Upper lobe of left lung (tissue), 4 donors: Measurements from ENCODE around the gene MBIP.

Source experiments
- CTCF ChIP-seq, 6 experiments: fragments of 450-650 bp in 4 of 6; fragments of 200-600 bp in 2 of 6; sonication (generic) in 2 of 6; IDR thresholded peaks; one replicate each; pipeline ENCODE4 v1.5.1; 2016 to 2019; ENCODE audit warnings: antibody characterized with exemption in 6 of 6
- POLR2AphosphoS5 ChIP-seq, 2 donors: sonication (generic); formaldehyde crosslinking; IDR thresholded peaks; one replicate each; pipeline ENCODE4 v1.5.1; 2017; ENCODE audit warnings: antibody characterized with exemption in 2 of 2

GRCh38 chr14:36306836-36307235, 13.6 kb downstream of the MBIP start:
- TF ChIP-seq POLR2AphosphoS5 (IDR thresholded peaks at IDR 0.05), result no peak
- no peak for TF ChIP-seq CTCF (IDR thresholded peaks at IDR 0.05)
